C4-2B (cell line): ENCODE measurements around the gene S100B.

ENCODE experiments used
- CTCF ChIP-seq: fragments of 450-650 bp; conservative IDR thresholded peaks from 2 replicates; pipeline ENCODE4 v1.5.1; 2017; ENCODE audit warnings: mild to moderate bottlenecking
- ZFX ChIP-seq: fragments of 450-650 bp; IDR thresholded peaks from 2 replicates; pipeline ENCODE4 v1.6.1; 2017

GRCh38 chr21:46570631-46571030, 34.3 kb downstream of the S100B start:
- no peak for TF ChIP-seq CTCF
- no peak for TF ChIP-seq ZFX
